HepG2 (cell line): ENCODE measurements around the gene CNTROB. TPM values are rescaled to one million over a fixed set of nuclear protein-coding genes. Genes with fewer than 3 reads are reported as not detected.

ENCODE experiments used
- CHD2 ChIP-seq: IDR thresholded peaks from 2 replicates; pipeline ENCODE4 v1.6.1; 2011; ENCODE audit warnings: low read depth, low read length, improper control_type of control experiment
- MAFK ChIP-seq, 2 experiments: IDR thresholded peaks in 1 of 2; conservative IDR thresholded peaks in 1 of 2; 2 replicates each; pipeline ENCODE4 v1.6.1; 2011; ENCODE audit warnings: improper control_type of control experiment in 2 of 2, low read length in 2 of 2
- NBN ChIP-seq: fragments of 450-650 bp; conservative IDR thresholded peaks from 2 replicates; pipeline ENCODE4 v1.6.1; 2017
- PAF1 ChIP-seq: IDR thresholded peaks from 2 replicates; pipeline ENCODE4 v1.6.1; 2016; ENCODE audit warnings: missing genetic modification reagents, missing compliant biosample characterization
- PHF20 ChIP-seq: sonication (generic); formaldehyde crosslinking; IDR thresholded peaks from 2 replicates; pipeline ENCODE4 v1.5.0; 2020; ENCODE audit warnings: mild to moderate bottlenecking, missing genetic modification reagents
- PHF5A ChIP-seq: IDR thresholded peaks from one replicate; pipeline ENCODE4 v1.6.1; 2018; ENCODE audit warnings: low read depth, missing genetic modification reagents; ENCODE audit not compliant: unreplicated experiment
- SALL1 ChIP-seq: sonication (generic); formaldehyde crosslinking; IDR thresholded peaks from 2 replicates; pipeline ENCODE4 v1.8.0; 2022; ENCODE audit warnings: mild to moderate bottlenecking, missing genetic modification reagents
- SMAD9 ChIP-seq: sonication (generic); formaldehyde crosslinking; IDR thresholded peaks from 2 replicates; pipeline ENCODE4 v1.5.1; 2020; ENCODE audit warnings: mild to moderate bottlenecking, missing genetic modification reagents
- TBP ChIP-seq: sonication (generic); formaldehyde crosslinking; IDR thresholded peaks from 2 replicates; pipeline ENCODE4 v1.5.0; 2020; ENCODE audit warnings: missing genetic modification reagents
- TEAD3 ChIP-seq: optimal IDR thresholded peaks from 2 replicates; pipeline ENCODE3; 2016; ENCODE audit warnings: borderline replicate concordance
- XRCC5 ChIP-seq: fragments of 200-400 bp; formaldehyde crosslinking; optimal IDR thresholded peaks from 2 replicates; pipeline ENCODE3; 2017; ENCODE audit warnings: mild to moderate bottlenecking, low read length
- ZNF121 ChIP-seq: sonication (generic); formaldehyde crosslinking; IDR thresholded peaks from 2 replicates; pipeline ENCODE4 v1.5.0; 2020; ENCODE audit warnings: mild to moderate bottlenecking, missing genetic modification reagents
- ZNF563 ChIP-seq: sonication (generic); formaldehyde crosslinking; IDR thresholded peaks from 2 replicates; pipeline ENCODE4 v1.8.0; 2022; ENCODE audit warnings: mild to moderate bottlenecking, moderate library complexity, missing genetic modification reagents
- ZNF570 ChIP-seq: sonication (generic); formaldehyde crosslinking; IDR thresholded peaks from 2 replicates; pipeline ENCODE4 v1.4.0; 2020; ENCODE audit warnings: mild to moderate bottlenecking, missing genetic modification reagents, borderline replicate concordance
- ZSCAN9 ChIP-seq: IDR thresholded peaks from 2 replicates; pipeline ENCODE4 v1.6.1; 2016; ENCODE audit warnings: borderline replicate concordance
- polyA plus RNA-seq, 8 experiments: library from polyadenylated mRNA; depleted of rRNA in 3 of 8; stranded (reverse) in 7 of 8; unstranded in 1 of 8; fragments of >200 nt; fragmentation: Illumina TruSeq in 4 of 8; extraction: Trizol in 4 of 8; gene quantifications; 2 replicates each; pipeline versions ENCODE4 v1.2.1 to v1.2.3, GENCODE V29; 2011 to 2016; ENCODE audit warnings: low read depth in 4 of 8, missing spikeins in 1 of 8, mixed read lengths in 1 of 8; ENCODE audit not compliant: insufficient read depth in 1 of 8
- total RNA-seq, 5 experiments: library from RNA; depleted of rRNA; stranded (reverse); fragments of >200 nt; fragmentation: Illumina TruSeq; extraction: Trizol; gene quantifications; 2 replicates each; pipeline ENCODE4 v1.2.3, GENCODE V29; 2016; ENCODE audit warnings: low read depth in 1 of 5
- TF ChIP-seq, protein P1 (sequence below): sonication (generic); formaldehyde crosslinking; IDR thresholded peaks from 2 replicates; pipeline ENCODE4 v1.8.0; 2022; ENCODE audit warnings: missing genetic modification reagents, mild to moderate bottlenecking, moderate library complexity, borderline replicate concordance
- TF ChIP-seq, protein P2 (sequence below): sonication (generic); formaldehyde crosslinking; IDR thresholded peaks from 2 replicates; pipeline ENCODE4 v1.8.0; 2022; ENCODE audit warnings: mild to moderate bottlenecking, missing genetic modification reagents, borderline replicate concordance
- TF ChIP-seq, protein P3 (sequence below): sonication (generic); formaldehyde crosslinking; IDR thresholded peaks from 2 replicates; pipeline ENCODE4 v1.9.0; 2021; ENCODE audit warnings: missing genetic modification reagents, borderline replicate concordance
- TF ChIP-seq, protein P4 (sequence below): sonication (generic); formaldehyde crosslinking; IDR thresholded peaks from 2 replicates; pipeline ENCODE4 v1.4.0; 2020; ENCODE audit warnings: missing genetic modification reagents
- TF ChIP-seq, protein P5 (sequence below): sonication (generic); formaldehyde crosslinking; IDR thresholded peaks from 2 replicates; pipeline ENCODE4 v1.8.0; 2022; ENCODE audit warnings: missing genetic modification reagents, mild to moderate bottlenecking, inconsistent platforms, borderline replicate concordance
- TF ChIP-seq, protein P6 (sequence below): sonication (generic); formaldehyde crosslinking; IDR thresholded peaks from 2 replicates; pipeline ENCODE4 v1.4.0; 2020; ENCODE audit warnings: mild to moderate bottlenecking, missing genetic modification reagents

CNTROB gene
- total and polyA plus RNA-seq, 2 of the 13 experiments (the other 11 are each of a cell fraction or from before 2014, with no cell fraction given) = 21.2 to 24.1 TPM

DNA sequence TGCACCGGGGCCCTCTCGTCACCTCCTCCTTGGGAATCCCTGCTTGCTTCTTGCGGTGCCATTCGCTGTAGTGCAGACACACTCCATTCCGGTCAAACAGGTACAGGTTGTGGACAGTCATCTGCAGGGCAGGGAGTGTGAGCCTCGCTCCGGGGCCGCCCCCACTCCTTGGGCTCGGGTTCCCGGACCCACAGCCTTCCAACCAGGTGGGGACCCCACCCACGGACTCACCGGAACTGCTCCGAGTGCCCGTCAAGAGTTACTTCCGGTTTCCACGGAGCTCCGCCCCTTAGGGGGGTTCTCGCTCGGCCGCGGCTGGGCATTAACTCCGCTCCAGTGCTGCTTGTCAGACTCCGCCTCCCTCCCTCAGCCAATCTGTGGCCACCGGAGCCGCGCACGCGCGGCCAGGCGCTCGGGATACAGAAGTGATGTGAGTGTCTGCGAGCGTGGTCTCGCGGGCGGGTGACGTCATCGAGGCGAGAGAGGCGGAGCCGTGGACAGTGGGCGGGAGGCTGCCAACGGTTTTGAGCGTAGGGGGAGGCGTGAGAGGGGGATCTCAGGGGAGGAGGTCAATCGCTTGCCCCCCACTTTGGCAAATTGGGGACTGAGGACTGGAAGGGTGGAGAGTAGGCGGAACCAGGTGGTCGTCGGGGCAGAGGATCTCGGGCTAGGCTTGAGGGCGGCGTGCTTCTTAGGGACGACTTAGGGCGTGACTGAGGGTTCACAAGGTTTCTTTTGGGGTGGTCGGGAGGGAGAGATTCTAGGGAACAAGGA, at the start of gene CNTROB, which contains the start of gene TRAPPC1 (continued):
- TF ChIP-seq, protein P1, sequence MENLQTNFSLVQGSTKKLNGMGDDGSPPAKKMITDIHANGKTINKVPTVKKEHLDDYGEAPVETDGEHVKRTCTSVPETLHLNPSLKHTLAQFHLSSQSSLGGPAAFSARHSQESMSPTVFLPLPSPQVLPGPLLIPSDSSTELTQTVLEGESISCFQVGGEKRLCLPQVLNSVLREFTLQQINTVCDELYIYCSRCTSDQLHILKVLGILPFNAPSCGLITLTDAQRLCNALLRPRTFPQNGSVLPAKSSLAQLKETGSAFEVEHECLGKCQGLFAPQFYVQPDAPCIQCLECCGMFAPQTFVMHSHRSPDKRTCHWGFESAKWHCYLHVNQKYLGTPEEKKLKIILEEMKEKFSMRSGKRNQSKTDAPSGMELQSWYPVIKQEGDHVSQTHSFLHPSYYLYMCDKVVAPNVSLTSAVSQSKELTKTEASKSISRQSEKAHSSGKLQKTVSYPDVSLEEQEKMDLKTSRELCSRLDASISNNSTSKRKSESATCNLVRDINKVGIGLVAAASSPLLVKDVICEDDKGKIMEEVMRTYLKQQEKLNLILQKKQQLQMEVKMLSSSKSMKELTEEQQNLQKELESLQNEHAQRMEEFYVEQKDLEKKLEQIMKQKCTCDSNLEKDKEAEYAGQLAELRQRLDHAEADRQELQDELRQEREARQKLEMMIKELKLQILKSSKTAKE = no peak
- TF ChIP-seq, protein P2, sequence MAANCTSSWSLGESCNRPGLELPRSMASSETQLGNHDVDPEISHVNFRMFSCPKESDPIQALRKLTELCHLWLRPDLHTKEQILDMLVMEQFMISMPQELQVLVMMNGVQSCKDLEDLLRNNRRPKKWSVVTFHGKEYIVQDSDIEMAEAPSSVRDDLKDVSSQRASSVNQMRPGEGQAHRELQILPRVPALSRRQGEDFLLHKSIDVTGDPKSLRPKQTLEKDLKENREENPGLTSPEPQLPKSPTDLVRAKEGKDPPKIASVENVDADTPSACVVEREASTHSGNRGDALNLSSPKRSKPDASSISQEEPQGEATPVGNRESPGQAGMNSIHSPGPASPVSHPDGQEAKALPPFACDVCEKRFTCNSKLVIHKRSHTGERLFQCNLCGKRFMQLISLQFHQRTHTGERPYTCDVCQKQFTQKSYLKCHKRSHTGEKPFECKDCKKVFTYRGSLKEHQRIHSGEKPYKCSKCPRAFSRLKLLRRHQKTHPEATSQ (CRISPR knock-in tag) = no peak; the same call in 1 of the 2 replicates
- TF ChIP-seq PHF5A (CRISPR knock-in tag) (no peak), CHD2 (peak; percentile 89), SMAD9 (CRISPR knock-in tag) (no peak), ZNF121 (CRISPR knock-in tag) (no peak), TEAD3 (CRISPR knock-in tag) (peak; percentile 23), PHF20 (peak; percentile 86), PAF1 (no peak), MAFK (conservative IDR thresholded peaks at IDR 0.05 in 1 of 2, IDR thresholded peaks at IDR 0.05 in 1 of 2; ENCODE audit: low read length in 2 of 2) (no peak), ZNF570 (CRISPR knock-in tag) (no peak), XRCC5 (peak; percentile 83), SALL1 (CRISPR knock-in tag) (peak; percentile 73), ZSCAN9 (peak; percentile 40; the same call in 1 of the 2 replicates), ZNF563 (CRISPR knock-in tag) (no peak), TBP (no peak), NBN (no peak)
- TF ChIP-seq, protein P3, sequence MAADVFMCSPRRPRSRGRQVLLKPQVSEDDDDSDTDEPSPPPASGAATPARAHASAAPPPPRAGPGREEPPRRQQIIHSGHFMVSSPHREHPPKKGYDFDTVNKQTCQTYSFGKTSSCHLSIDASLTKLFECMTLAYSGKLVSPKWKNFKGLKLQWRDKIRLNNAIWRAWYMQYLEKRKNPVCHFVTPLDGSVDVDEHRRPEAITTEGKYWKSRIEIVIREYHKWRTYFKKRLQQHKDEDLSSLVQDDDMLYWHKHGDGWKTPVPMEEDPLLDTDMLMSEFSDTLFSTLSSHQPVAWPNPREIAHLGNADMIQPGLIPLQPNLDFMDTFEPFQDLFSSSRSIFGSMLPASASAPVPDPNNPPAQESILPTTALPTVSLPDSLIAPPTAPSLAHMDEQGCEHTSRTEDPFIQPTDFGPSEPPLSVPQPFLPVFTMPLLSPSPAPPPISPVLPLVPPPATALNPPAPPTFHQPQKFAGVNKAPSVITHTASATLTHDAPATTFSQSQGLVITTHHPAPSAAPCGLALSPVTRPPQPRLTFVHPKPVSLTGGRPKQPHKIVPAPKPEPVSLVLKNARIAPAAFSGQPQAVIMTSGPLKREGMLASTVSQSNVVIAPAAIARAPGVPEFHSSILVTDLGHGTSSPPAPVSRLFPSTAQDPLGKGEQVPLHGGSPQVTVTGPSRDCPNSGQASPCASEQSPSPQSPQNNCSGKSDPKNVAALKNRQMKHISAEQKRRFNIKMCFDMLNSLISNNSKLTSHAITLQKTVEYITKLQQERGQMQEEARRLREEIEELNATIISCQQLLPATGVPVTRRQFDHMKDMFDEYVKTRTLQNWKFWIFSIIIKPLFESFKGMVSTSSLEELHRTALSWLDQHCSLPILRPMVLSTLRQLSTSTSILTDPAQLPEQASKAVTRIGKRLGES (CRISPR knock-in tag) = no peak
- TF ChIP-seq, protein P4, sequence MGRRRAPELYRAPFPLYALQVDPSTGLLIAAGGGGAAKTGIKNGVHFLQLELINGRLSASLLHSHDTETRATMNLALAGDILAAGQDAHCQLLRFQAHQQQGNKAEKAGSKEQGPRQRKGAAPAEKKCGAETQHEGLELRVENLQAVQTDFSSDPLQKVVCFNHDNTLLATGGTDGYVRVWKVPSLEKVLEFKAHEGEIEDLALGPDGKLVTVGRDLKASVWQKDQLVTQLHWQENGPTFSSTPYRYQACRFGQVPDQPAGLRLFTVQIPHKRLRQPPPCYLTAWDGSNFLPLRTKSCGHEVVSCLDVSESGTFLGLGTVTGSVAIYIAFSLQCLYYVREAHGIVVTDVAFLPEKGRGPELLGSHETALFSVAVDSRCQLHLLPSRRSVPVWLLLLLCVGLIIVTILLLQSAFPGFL (CRISPR knock-in tag) = no peak
- TF ChIP-seq, protein P5, sequence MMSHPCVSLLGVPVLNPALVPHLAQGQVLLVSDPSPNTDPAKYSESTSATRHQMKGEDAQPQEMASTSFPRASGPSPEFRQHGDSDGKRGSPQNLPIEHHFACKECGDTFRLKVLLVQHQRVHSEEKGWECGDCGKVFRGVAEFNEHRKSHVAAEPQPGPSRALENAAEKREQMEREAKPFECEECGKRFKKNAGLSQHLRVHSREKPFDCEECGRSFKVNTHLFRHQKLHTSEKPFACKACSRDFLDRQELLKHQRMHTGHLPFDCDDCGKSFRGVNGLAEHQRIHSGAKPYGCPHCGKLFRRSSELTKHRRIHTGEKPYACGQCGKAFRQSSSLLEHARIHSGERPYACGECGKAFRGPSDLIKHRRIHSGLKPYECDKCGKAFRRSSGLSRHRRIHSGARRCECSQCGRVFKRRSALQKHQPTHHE = no peak
- TF ChIP-seq, protein P6, sequence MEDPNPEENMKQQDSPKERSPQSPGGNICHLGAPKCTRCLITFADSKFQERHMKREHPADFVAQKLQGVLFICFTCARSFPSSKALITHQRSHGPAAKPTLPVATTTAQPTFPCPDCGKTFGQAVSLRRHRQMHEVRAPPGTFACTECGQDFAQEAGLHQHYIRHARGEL (CRISPR knock-in tag) = no peak
